H4 (cell line): Measurements from ENCODE around the gene SUSD4. TPM values are rescaled to one million over a fixed set of nuclear protein-coding genes. Genes with fewer than 3 reads are reported as not detected.
"Not testable (repeated sequence)": the region's sequence is repeated elsewhere in the genome, so short reads cannot be mapped to it uniquely, and the experiment has no call there.

Experiments used
- DNase-seq: peaks from one replicate; pipeline ENCODE4 v3.0.0-alpha.2; 2015; ENCODE audit warnings: low spot score
- total RNA-seq: library from RNA; depleted of rRNA; stranded (reverse); fragments of >200 nt; shearing (Covaris generic); gene quantifications from 2 replicates; pipeline ENCODE4 v1.2.3, GENCODE V29; 2014

Gene SUSD4
- total RNA-seq, 1 experiment from 2014 or later = 0.14 TPM

DNA sequence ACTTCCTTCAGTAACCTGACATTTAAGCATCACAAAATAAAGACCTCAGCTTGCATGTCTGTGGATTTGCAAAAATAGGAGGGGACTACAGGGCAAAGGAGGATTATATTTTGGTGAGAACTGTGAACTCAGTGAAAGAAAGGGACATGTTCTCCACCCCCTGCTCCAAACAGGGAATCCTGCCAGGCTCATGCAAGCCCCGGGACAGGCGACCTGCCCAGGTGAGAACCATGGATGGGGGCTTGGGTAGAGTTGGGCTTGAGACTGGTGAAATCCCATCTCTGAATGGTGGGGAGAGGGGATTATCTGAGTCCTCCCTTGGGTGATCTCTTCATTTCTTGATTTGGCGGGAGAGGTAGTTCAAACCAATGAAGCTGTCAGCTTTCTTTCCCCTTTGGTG is 110.1 kb downstream of the SUSD4 start:
- DNase-seq = no peak

DNA sequence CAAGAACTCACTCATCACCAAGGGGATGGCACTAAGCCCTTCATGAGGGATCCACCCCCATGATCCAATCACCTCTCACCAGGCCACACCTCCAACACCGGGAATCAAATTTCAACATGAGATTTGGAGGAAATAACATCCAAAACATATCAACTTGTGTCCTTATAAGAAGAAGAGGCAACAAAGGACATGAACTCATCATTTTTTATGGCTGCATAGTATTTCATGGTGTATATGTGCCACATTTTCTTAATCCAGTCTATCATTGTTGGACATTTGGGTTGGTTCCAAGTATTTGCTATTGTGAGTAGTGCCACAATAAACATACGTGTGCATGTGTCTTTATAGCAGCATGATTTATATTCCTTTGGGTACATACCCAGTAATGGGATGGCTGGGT is 112.6 kb downstream of the SUSD4 start:
- not testable (repeated sequence) for DNase-seq

DNA sequence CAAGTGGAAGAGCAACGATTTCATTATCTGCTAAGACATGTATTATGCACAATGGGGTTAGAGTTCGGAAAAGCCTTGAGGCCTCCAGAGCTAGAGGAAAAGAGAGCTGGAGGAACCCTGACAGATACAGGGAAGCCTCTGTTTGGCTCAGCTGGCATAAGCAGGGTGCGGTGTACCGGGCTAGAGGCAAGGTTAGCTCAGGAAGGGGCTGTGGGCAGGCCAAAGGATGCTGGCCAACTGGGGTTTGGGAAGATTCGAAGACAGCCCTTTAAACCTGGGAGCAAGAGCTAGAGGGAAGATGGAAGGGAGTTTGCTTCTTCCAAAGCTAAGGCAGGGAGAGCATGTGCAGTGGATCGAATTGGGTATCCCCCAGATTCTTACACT is 113.4 kb downstream of the SUSD4 start:
- no peak for DNase-seq

DNA sequence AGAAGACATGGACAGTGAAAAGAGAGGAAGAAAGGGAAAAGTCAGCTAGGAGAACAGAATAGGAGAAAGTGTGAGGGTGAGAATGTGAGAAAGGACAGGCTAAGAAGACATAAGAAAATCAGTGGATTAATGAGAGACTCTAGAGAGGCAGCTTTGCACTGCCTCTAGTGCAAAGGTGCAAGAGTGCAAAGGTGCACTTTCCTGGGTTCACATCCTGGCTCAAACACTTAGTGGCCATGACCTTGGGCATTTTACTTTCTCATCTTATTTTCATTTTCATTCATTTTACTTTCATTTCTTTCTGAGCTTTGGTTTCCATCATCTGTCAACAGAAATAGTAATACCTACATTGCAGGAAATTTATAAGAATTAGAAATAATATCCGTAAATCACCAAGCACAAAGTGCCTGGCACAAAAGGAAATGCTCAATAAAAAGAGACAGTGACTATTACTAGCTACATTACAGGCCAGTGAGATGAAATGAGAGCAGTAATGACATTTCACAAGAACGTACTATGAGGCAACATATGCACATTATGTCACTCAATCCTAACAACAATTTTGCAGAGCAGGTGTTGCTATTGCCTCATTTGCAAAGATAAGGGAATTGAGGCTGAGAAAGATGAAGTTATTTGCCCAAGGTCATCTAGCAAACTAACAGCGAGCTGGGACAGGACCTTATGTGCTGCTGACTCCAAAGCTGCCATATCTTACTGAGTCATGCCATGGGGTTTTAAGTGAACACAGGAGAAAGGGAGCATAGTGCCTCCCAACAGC is 113.9 kb downstream of the SUSD4 start:
- no peak for DNase-seq

DNA sequence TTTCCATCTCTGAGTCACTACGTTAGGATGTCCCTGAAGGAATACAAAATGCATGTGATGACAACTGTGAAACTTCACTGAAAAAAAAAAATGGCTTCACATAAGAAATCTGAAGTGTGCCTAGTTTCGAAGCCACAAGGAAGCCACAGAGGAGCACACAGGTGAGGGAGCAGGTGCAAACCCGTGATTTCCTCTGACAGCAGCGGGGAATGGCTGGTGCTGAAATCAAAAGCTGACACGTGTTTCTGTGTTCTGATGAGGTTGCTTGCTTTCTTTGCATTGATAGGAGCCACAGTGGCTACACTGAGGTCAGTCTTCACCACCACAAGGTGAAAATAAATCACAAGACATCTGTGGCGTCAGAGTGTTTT is 115.2 kb downstream of the SUSD4 start:
- no peak for DNase-seq

DNA sequence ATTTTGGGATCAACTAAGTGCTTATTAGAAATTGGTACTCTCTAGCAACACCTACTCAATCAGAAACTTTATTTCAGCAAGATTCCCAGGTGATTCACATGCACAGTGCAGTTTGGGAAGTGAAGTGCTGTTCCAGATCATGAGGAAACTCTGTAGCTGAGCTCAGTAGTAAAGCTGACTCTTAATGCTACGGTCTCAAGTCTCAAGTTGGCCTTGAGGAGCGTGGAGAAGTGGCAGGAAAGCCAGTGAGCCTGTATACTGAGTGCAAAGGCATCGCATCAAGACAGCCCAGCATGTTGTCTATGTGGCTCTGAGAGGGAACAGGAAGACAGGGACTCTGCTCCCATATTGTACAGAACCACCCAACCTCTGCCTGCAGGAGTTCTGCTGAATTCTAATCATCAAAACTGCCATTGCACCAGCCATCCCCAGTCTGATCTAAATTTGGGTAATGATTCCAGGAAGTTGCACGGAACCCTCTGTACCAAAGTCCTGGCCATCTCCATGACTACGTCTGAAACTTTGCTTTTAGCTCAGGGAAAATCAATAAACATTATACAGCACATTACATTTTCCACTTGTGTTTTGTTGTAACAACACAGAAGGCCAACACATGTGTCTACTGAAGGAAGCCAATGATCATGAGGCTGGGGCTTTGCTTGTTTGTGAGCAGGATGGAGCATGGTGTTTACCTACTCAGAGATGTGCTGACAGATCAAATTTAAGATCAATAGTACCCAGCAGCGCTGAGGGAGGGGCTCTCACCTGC is 115.8 kb downstream of the SUSD4 start:
- no peak for DNase-seq

DNA sequence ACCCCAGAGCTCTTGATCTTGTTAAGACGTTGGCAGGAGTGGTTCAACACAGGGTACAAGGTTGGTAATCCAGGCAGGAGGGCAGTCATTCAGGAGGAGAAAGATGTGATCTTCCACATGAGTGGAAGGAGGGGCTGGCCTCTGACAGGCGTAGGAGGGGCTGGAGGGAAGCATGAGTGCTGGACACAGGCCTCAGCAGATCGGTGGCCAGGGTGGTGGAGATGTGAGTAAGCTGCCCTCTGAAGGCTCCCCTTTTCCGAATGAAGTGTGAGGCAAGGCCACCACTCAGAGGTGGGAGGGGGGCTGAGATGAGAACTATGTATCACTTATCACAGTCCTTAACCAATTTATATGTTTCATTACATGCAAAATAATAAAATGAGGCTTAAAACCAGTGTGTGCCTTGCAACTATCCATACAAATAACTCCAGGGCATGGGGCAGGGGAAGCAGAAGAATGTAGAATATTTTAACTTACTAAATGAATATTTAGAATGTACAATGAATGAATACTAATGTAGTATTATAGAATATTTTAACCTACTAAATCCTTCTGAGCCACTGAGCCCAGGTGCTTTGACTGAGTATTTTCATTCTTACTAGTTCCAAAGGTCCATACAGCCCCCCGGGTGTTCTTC is 117.4 kb downstream of the SUSD4 start:
- DNase-seq = no peak

DNA sequence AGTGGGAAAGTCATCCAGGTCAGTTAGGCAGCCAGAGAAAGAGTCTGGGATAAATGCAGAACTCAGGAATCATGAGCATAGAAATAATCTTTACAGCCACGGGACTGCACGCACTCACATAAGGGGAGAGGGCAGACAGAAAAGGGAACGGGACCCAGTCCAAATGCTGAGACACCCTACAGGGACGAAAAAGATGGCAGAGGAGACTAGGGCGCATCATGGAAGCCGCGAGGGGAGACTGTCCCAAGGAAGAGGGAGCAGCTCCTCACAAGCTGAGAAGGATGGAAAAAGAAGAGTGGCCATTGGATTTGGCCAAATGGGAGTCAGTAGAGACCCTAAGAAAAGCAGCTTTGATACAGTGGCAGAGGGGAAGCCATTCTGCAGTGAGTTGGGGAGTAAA is 118.0 kb downstream of the SUSD4 start:
- DNase-seq = no peak

DNA sequence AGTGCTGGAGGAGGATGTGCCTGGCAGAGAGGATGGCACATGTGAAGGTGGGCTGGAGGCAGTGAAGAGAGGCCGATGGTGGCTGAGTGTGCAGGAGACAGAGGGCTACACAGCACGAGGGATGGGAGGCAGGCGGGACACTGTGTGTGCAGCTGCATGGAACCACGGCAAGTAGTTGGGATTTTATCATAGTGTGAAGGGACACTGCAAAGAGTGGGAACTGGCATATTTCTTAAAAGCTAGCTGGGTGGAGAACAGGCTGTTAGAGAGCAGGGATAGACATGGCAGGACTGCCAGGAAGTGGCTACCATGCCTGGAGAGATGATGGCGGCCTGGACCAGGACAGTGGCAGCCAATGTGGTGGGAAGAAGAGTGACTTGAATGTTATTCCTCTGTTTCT is 118.6 kb downstream of the SUSD4 start:
- DNase-seq = no peak

DNA sequence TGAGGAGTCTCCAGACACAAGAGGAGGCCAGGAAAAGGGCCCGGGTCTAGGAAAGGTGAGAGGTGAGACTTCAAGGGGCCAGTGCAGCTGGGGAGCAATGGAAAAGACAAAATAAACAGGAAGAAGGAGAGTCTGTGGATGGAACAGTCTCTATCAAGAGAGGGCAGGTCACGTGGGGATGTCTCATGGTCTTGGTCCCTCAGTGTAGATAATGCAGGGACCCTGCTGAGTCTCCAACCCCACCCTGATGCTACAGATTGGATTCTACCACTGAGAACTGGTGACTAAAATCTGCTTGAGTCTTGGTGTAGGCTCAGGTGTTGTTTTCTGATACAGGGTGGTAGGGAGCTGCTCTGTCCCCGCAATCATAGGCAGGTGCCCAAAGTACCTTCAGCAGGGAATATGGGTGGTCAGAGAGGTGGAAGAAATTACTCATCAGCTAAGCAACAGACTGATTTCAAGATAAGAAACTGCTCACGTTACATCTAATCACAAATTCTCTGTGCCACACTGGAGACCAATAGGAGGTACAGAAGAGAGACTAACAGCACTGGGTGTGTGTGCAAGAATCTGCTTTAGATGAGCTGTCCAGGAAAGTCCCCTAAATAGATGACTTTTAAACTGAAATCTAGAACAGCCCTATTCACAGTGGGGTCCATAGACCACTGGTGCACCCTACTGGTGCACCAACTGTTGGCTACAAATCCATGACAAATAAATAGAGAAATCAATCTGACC is 119.4 kb downstream of the SUSD4 start:
- no peak for DNase-seq

DNA sequence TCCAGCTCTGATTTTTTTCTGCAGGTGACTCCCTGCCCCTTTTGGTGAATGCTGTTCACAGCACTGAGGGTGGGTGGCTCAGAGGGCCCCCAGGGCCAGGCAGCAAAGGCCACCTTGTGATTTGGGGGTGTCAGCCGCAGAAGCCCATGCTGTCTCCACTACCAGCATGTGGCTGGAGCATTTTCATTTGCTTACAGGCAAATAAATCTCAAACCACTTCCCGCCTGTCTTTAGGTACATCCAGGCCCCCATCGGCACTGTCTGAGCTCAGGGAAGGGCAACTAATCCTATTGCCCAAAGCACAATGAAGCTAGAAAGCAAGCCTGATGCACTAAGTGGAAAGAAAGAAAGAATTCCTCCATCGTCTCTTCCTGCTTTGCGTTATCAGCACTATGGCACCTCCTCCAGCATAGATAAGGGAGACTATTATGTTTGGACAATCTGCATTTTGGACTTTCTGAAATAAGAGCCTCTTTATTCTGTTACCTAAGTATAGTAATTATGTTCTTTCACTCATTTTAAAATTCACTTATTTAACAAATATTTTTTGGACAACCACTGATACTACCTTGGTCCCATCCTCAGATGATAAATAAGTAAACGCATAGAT is 120.4 kb downstream of the SUSD4 start:
- no peak for DNase-seq

DNA sequence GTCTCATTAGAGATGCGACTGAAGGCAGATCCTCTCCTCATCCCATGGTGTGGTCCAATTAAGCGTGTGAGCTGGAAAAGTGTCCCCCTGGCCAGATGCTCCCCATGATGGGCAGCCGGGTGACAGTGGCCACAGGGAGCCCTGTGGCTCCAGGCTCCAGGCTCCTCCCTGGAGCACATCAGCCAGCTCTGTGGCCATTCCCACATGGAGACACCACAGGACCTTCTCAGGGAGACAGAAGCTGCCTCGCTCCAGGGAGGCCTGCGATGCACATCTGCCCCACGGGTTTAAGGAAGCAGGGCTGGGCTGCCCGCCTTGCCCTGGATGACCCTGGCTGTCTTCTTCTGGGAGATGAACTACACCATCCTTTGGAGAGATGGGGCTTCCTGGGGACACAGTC is 121.0 kb downstream of the SUSD4 start:
- no peak for DNase-seq

DNA sequence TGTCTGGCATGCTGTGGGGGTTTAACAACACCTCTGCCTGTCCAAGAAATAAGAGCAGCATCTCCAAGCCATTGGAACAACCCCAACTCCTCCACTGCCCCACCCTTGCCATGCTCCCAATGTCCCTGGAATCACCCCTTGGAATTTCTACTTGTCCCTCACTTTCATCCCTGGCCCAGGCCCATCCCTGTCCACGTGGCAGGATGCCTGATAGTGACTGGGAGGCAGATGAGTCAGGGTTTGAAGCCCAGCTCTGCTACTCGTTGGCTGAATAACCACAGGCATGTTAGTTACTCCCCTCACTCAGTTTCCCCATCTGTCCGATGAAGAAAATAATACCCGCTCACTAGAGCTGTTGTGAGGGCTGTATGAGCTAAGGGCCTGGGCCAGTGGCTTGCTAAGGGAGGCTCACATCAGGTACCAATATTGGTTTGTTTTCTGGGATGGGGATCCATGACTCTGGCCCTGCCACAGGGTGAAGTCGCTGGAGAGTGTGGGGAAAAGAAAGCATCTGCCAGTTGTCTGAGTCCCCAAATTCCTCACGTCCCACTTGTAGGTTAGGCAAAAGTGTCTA is 121.5 kb downstream of the SUSD4 start:
- no peak for DNase-seq

DNA sequence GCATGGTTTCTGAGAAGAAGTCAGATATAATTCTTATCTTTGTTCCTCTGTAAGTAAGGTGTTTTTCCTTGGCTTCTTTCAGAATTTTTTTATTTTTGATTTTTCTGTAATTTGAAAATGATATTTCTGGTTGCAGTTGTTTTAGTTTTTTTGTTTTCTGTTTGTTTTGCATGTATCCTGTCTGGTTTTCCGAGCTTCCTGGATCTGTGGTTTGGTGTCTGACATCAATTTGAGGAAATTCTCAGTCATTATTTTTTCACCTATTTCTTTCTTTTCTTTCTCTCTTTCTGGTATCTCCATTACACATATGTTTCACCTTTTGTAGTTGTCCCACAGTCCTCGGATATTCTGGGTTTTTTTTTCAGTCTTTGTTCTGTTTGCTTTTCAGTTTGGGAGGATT is 123.9 kb downstream of the SUSD4 start:
- DNase-seq = no peak

DNA sequence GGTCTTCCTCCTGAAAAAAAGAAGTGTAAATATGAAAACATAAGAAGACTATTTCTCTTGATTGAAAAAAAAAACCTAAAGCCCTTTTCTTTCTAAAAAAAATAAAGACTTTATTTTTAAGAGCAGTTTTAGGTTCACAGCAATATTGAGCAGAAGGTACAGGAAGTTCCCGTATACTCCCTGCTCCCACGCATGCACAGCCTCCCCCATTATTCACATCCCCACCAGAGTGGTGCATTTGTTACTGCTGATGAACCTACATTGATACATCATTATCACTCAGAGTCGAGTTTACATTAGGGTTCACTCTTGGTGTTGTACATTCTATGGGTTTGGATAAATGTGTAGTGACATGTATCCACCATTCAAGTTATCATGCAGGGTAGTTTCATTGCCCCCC is 128.9 kb downstream of the SUSD4 start:
- DNase-seq = no peak

DNA sequence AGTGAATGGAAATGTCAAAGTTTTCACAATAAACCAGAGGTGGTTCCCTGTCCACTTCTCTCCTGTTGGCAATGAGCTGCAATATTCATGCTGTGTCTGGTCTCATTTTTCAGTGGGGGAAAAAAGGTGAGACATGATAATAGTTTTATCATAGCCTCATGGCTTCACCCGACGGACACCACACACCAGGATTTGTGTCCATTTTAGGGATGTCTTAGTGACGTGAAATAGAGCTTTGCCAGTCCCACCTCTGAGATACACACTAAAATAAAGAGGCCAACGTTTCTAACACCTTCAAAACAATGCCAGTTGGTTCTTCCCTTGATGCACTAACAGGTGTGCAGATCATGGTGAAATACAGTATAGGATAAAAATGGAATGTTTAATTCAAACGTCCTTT is 129.4 kb downstream of the SUSD4 start:
- no peak for DNase-seq

DNA sequence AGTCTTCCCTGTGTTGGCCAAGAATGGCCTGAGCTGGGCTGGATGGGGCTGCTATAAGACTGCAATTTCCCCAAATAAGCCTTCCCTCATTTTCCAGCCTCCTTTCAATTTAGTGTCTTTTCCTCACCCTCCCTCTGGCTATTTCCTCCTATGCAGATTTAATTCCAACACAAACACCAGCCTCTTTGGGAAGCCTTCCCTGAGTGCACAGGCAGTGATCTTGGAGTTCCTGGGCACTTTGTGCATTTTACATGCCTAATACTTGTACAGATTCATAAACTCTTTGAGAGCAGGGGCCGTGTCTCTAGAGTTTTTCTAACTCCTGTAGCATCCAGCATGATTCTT is 129.8 kb downstream of the SUSD4 start:
- DNase-seq = no peak

DNA sequence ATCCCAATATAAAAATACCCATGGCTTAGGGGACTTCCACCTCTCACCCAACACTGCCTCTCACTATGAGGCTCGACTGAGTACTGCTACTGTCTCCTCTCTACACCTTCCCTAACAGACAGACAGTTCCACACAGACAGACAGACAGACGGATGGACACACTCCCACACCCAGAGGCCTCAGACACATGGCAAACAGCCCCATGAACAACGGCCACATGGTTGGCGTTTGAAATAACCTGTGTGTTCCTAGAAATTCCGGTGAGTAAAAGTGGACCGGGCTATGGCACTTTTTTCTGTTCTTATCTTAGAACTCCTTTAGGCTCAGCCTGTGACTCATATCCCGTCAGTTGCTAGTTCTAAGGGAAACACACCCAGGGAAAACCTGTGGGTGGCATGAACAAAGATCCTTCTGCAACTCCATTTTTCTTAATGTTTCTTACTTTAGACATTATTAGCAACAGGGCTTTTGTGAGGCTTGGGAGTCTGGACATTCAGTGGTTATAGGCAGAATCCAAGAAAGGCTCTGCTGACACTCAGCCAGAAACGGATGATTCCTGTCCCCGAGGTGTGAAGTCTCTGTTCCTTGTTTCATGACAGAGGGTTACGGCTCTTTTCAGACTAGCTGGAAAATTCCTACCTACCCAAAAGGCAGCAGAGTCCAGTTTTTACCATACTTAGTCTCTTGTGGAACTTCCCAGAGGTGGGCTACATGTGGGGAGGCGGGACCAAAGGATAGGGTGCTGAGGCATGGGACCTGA is 130.4 kb downstream of the SUSD4 start:
- DNase-seq = peak; percentile 81

DNA sequence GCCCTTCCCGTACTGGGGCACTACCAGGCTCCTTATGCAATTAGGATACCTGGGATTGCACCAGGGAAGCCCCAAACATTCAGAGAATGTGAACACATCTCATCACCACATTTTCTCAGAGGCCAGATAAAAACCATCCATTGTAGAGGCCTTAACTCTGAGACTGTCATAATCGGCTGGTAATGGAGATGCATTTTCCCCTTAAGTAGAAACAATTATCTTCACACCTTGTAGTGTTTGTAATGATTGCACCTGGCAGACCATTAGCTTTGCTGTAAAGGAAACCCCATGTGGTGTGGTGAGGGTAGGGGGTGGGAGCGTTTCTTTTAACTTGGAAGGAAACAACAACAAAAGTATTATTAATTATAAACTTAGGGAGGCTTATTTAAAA is 131.0 kb downstream of the SUSD4 start:
- DNase-seq = no peak

DNA sequence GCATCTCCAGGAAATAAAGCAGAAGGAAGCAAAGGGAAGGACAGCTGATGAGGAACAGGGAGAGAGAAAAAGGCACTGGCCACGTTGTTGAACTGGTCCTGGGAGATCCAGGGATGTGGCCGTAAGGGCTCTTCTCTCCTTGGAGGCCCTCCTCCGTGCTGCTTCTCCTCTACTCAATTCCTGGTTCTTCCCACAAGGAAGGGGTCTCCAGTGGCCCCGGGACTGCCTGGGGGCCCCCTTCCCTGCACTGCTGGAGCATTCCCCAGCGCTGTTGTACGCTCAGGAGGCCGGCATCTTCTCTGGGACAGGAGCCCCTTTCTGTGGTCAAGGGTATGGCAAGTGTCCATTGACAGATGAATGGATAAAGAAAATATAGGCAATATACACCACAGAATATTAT is 132.4 kb downstream of the SUSD4 start:
- no peak for DNase-seq

DNA sequence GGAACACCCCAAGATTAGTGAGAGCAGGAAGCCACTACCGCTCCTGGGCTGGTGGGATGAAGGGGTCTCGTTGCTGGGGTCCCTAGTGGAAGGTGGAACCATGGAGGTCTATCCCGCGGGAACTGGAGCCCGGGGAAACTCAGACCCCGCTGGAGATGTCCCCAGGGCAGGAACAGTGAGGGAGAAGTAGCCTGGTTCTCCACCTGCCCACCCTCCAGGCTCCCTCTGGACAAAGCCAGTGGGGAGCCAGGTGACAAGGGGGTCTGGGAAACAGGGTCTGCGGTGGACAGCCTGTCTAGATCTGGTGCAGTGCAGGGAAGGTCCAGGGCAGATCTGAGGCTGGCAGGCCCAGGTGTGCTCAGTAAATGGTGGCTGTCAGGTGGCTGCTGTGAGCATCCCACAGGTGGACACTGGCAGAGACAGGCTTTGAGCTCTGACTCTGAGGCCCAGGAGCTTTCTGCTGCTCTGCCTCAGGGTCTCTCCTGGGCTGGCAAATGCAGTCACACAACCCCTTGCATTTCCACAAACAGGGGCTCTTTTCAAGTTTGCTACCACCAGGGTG is 132.9 kb downstream of the SUSD4 start:
- no peak for DNase-seq
